GM19455 (cell line): Measurements from ENCODE around the gene ABLIM1.

Experiments
- ATAC-seq: cut with Tn5 transposase; IDR thresholded peaks from one replicate; pipeline ENCODE4 v1.9.1; 2021; ENCODE audit not compliant: unreplicated experiment

ABLIM1 gene

DNA sequence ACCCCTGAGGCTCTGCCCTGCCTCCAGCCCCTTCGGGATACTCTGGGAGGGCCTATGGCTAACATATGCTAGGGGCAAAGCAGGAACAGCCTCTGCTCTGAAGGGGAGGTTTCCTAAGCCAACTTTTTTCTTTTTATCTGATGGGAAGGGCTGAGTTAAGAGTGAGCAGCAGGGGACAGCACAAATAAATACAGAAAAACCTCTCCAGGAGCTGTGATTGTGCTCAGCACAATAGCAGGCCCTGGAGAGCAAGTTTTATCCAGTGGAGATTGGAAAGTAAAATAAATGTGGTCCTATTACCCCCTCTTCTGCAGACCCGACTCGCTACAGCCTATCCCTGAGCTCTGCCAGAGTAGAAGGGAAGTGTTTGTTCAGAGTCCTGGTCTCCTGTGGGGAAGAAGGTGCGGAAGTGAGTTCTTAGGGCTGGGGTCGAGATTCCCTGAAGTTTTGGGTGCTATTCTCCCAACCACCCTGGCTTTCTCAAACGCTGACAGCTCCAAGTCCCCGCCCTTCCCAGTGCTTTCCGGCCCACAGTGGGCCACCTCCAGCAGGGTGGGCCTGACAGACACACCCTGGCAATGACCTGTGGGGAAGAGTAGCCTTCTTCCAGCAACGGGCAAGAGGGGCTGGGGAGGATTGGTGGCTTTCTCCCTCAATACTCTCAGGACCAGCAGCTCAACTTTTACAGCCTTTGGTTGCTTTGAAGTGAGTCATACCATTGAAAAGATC lies 230.8 kb downstream of the ABLIM1 start:
- ATAC-seq = no peak

DNA sequence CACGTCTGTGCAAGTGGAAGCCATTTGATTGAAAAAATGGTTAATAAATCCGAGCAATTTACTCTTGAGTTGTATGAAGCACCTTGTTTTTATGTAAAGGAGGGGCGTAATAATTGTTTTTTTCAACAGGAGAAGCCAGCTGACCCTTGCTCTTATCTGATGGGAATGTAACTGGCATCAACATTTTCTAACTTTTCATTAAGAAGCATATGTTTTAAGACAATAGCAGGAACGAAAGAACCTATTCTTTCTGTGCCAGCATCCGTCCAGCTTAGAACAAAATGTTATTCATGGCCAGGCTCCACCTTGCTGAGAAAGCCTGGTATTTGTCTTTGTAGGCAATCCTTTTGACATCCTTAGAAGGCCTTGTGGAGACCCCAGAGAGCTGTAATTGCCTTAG lies 231.6 kb downstream of the ABLIM1 start:
- ATAC-seq = no peak

DNA sequence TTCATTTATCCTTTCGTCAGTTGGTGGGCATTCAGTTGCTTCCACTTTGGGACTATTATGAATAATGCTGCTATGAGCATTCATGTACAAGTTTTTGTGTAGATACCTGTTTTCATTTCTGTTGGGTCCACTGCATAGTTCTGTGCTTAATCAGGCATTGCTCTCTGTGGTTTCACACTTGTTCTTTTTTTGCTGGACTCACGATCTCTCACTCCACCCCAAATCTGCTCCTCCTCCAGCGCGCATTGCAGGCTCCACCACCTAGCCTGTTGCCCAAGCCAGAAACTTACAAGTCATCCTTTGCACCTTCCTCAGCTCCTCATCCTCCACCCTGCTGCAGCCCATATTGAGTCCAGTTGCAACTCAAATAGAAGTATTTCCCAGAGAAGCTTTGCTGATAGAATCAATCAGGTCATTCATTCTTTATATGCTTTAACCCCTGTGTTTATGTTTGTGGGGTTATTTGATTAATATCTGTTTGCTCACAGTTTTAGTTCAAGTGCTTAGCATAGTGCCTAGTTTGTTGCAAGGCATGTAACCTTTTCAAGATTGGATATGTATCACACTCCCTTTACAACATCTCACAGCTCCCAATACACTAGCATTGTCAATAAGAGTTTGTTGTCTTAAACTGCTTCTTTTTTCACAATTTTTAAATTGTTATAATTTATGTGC lies 237.1 kb downstream of the ABLIM1 start:
- ATAC-seq = no peak

DNA sequence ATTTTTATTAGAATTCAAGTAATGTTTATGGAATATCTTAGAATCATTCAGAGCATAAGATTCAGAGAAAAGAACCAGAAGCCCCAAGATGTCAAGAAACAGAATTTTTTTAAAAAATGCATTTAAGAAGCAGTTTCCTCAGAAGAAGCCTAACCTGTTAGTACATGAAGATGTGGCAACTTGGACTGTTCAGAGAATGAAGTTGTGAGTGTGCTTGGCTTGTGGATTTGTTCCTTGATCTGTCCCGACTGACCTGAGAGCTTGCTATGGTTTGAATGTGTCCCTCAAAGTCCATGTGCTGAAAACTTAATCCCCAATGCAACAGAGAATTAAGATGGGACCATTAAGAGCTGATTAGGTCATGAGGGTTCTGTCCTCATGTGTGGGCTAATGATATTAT lies 240.0 kb downstream of the ABLIM1 start:
- no peak for ATAC-seq

- no peak for ATAC-seq
Observed at GRCh38 chr10:114412907-114413797, 244.9 kb downstream of the ABLIM1 start.

GRCh38 chr10:114408968-114409444 lies 249.1 kb downstream of the ABLIM1 start:
- ATAC-seq = no peak

DNA sequence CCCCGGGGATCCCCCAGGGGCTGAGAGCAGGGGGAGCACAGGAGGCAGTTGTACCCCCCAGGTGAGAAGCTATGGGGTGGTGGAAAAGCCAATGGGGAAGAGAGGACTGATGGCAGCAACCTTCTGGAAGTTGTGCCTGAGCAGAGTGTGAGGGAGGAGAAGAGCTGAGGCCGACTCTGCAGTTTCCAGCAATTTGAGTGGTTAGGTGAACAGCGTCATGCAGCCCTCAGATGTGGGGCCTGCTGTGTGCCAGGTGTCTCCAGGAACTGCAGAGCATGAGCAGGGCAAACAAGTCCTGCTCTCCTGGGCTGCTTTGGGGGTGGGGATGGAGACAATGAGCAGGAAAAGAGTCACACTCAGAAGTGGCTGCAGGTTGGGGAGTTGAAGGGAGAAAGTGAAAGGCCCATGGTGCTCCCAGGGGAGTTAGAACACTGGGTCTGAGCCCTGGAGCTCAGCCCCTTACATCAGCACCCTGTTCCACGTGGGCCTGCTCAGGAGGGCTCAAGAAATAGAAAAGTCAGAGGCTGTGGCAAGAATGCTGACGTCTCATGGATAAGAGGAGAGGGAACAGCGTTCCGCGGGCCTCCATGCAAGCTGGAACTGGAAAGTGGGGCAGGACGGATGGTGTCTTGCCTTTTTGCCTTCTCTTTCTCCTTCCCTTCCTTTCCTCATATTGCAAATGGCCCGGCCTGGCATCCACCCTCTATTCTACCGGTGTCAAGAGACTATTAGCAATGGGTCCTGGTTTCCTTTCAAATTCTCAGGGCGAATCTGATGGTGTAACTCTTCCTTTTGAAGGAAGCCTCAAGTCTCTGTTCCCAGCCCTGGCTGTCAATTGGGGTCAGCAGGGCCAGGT lies 249.7 kb downstream of the ABLIM1 start:
- ATAC-seq = no peak

GRCh38 chr10:114406455-114406854 lies 251.6 kb downstream of the ABLIM1 start:
- ATAC-seq = no peak

DNA sequence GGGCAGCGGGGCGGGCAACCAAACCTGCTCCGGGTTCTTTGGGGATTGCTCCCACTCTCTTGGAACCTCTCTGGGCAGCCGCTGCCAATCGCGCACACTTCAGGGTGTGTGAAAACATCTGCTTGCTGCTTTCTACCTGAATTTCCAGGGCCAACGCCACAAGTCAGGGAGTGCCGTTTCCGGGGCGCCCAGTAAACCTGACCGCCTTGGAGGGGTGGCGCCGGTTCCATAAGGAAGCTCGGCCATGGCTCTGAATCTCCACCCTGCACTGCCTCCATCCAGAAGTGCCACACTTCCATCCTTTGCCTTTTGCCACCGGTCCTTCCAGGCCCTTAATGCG lies 253.1 kb downstream of the ABLIM1 start:
- ATAC-seq = no peak

DNA sequence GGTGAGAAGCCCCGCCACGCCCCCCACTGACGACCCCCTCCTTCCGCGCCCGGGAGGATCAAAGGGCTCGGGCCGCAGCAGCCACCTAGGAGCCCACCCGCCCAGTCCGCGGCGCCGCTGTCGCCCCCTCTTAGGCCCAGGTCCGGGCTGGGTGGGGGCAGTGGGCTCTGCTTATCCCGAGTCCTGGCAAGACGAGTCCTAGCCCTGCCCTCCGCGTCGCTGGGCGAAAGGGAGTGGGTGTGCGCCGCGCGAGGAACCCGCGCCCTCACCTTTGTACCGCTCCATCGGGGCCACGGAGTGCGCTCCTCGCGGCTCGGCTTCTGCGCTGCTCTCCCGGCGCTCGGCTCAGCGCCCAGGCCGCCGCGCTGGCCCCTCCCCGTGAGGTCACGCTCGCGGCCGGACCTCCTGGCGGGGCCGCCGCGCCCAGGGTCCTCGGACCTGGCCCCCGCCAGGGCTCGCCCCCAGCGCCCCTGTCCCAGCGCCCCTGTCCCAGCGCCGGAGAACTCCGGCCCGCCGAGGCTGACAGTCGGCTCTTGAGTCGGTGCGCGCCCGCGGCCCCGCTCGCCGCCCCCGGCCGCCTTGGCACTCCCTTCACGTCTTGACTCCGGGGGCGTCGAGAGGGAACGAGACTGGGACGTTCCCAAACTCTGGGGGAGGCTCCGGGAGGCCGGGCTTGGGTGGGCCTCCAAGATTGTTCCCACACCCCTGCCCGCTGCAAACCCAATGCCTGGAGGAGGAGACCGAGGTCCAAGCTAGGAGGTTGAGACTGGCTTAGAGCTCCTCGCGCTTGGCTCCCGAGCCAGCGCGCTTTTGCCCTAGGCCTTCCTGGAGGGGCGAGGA lies 253.7 kb downstream of the ABLIM1 start, which contains the start of gene AFAP1L2:
Gene AFAP1L2 (minus strand): TSS at position 332 of the 840 bp plus-strand sequence. CDS start 47 bp downstream, at position 285.
- peak; percentile 53 for ATAC-seq

DNA sequence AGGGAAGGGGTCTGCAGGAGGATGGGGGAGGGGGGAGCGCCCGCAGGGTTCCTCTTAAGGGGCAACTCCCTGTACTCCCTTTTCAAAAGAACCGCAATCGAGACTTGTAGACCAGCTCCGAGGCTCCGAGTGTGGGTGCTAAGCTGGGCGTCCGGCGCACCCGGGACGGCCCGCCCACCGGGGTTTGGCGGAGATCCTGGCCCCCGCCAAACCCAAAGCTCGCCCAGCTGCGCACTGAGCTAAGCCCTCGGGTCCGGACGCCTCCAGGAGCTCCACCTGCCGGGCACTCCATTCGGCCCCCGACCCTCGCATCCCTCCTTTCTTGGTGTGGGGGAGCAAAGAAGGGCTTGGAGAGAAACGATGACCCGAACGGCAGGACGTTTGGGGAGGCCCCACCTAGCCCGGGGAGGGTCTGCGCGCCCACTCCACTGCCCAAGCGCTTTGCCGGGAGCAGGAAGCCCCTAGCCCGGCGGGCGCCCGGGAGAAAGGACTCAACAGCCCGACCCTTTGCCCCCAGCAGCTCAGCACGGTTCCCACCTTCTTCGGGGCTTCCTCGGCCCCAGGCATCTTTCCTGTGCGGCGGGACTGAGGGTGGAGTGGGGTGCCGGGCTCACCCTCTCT lies 254.4 kb downstream of the ABLIM1 start:
- no peak for ATAC-seq

GRCh38 chr10:114402871-114403540 lies 255.1 kb downstream of the ABLIM1 start:
- ATAC-seq = no peak

- no peak for ATAC-seq
Observed at GRCh38 chr10:114402233-114402632, 255.8 kb downstream of the ABLIM1 start.

GRCh38 chr10:114401195-114401791 lies 256.8 kb downstream of the ABLIM1 start:
- ATAC-seq = no peak

GRCh38 chr10:114400091-114400490 lies 258.0 kb downstream of the ABLIM1 start:
- no peak for ATAC-seq

DNA sequence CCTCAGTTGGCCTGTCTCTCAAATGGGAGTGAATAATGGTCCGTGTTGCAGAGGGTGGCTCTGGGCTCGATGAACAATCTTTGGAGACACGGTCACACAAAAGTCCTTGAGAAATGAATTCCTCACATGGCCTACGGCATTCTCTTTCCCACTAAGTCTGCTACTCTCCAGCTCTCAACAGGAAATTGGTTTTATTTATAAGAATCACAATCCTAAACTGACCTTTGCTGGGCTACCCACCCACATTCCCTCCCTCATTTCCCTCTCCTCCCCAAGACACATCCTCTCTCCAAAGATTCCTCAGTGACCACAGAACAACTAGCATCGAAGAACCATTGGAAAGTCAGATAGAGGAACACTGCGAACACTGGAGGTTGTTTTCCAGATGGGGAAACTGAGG lies 258.5 kb downstream of the ABLIM1 start:
- ATAC-seq = no peak

GRCh38 chr10:114398587-114399331 lies 259.3 kb downstream of the ABLIM1 start:
- ATAC-seq = no peak
